HepG2 (cell line): ENCODE data around the gene ANKLE1. TPM values are rescaled to one million over a fixed set of nuclear protein-coding genes. Genes with fewer than 3 reads are reported as not detected.

Experiments used
- ARNTL ChIP-seq: sonication (generic); formaldehyde crosslinking; IDR thresholded peaks from 2 replicates; pipeline ENCODE4 v1.4.0; 2020; ENCODE audit warnings: mild to moderate bottlenecking, missing genetic modification reagents
- ASH2L ChIP-seq: fragments of 300-600, 200-600 bp; sonication (generic); IDR thresholded peaks from 2 replicates; pipeline ENCODE4 v1.7.0; 2017; ENCODE audit warnings: low read depth, mild to moderate bottlenecking, moderate library complexity, mixed read lengths, low read length; ENCODE audit not compliant: insufficient read length
- DMTF1 ChIP-seq: sonication (generic); formaldehyde crosslinking; IDR thresholded peaks from 2 replicates; pipeline ENCODE4 v1.4.0; 2020; ENCODE audit warnings: mild to moderate bottlenecking, missing genetic modification reagents
- HDAC1 ChIP-seq: sonication (generic); formaldehyde crosslinking; IDR thresholded peaks from 2 replicates; pipeline ENCODE4 v1.5.1; 2020; ENCODE audit warnings: mild to moderate bottlenecking, missing genetic modification reagents
- HMG20A ChIP-seq: IDR thresholded peaks from 2 replicates; pipeline ENCODE4 v1.6.1; 2016; ENCODE audit warnings: borderline replicate concordance
- JUND ChIP-seq: sonication (generic); formaldehyde crosslinking; IDR thresholded peaks from 2 replicates; pipeline ENCODE4 v1.8.0; 2022; ENCODE audit warnings: mild to moderate bottlenecking, missing genetic modification reagents
- NCOR1 ChIP-seq: fragments of 200-600 bp; sonication (generic); IDR thresholded peaks from 2 replicates; pipeline ENCODE4 v1.7.0; 2017; ENCODE audit warnings: antibody characterized with exemption, low read length, borderline replicate concordance
- NR2F1 ChIP-seq, 2 experiments: fragments of 450-650 bp in 1 of 2; formaldehyde crosslinking in 1 of 2; IDR thresholded peaks; 2 replicates each; pipeline versions ENCODE4 v1.5.0 to v1.6.1; 2016 to 2020; ENCODE audit warnings: mild to moderate bottlenecking in 1 of 2, missing compliant biosample characterization in 1 of 2, missing genetic modification reagents in 1 of 2, moderate library complexity in 1 of 2
- PBX3 ChIP-seq: sonication (generic); formaldehyde crosslinking; IDR thresholded peaks from 2 replicates; pipeline ENCODE4 v1.8.1; 2023; ENCODE audit warnings: missing genetic modification reagents, inconsistent platforms, borderline replicate concordance
- POLR2G ChIP-seq: fragments of 200-400 bp; formaldehyde crosslinking; IDR thresholded peaks from 2 replicates; pipeline ENCODE4 v1.6.1; 2018; ENCODE audit warnings: mild to moderate bottlenecking, low read depth, low read length, moderate library complexity
- PRDM10 ChIP-seq: sonication (generic); formaldehyde crosslinking; IDR thresholded peaks from 2 replicates; pipeline ENCODE4 v1.4.0; 2020; ENCODE audit warnings: low read depth, missing genetic modification reagents
- SCMH1 ChIP-seq: sonication (generic); formaldehyde crosslinking; IDR thresholded peaks from 2 replicates; pipeline ENCODE4 v1.9.0; 2021; ENCODE audit warnings: missing genetic modification reagents, mild to moderate bottlenecking, borderline replicate concordance
- ZGPAT ChIP-seq: IDR thresholded peaks from 2 replicates; pipeline ENCODE4 v1.6.1; 2016; ENCODE audit warnings: mild to moderate bottlenecking
- ZNF3 ChIP-seq: IDR thresholded peaks from 2 replicates; pipeline ENCODE4 v1.7.0; 2017; ENCODE audit warnings: inconsistent platforms
- ZNF549 ChIP-seq: sonication (generic); formaldehyde crosslinking; IDR thresholded peaks from 2 replicates; pipeline ENCODE4 v1.5.0; 2020; ENCODE audit warnings: missing genetic modification reagents
- ZNF580 ChIP-seq: IDR thresholded peaks from 2 replicates; pipeline ENCODE4 v1.6.1; 2016; ENCODE audit warnings: low read depth, borderline replicate concordance
- ZNF784 ChIP-seq: sonication (generic); formaldehyde crosslinking; IDR thresholded peaks from 2 replicates; pipeline ENCODE4 v1.5.1; 2020; ENCODE audit warnings: missing genetic modification reagents, mild to moderate bottlenecking, borderline replicate concordance
- ZNF816 ChIP-seq: sonication (generic); formaldehyde crosslinking; IDR thresholded peaks from 2 replicates; pipeline ENCODE4 v1.8.0; 2022; ENCODE audit warnings: missing genetic modification reagents, mild to moderate bottlenecking, borderline replicate concordance
- polyA plus RNA-seq, 8 experiments: library from polyadenylated mRNA; depleted of rRNA in 3 of 8; stranded (reverse) in 7 of 8; unstranded in 1 of 8; fragments of >200 nt; fragmentation: Illumina TruSeq in 4 of 8; extraction: Trizol in 4 of 8; gene quantifications; 2 replicates each; pipeline versions ENCODE4 v1.2.1 to v1.2.3, GENCODE V29; 2011 to 2016; ENCODE audit warnings: low read depth in 4 of 8, missing spikeins in 1 of 8, mixed read lengths in 1 of 8; ENCODE audit not compliant: insufficient read depth in 1 of 8
- total RNA-seq, 5 experiments: library from RNA; depleted of rRNA; stranded (reverse); fragments of >200 nt; fragmentation: Illumina TruSeq; extraction: Trizol; gene quantifications; 2 replicates each; pipeline ENCODE4 v1.2.3, GENCODE V29; 2016; ENCODE audit warnings: low read depth in 1 of 5

Gene ANKLE1
- total and polyA plus RNA-seq, 2 of the 13 experiments (the other 11 are each of a cell fraction or from before 2014, with no cell fraction given): 0.69 to 1.5 TPM

- TF ChIP-seq DMTF1 (CRISPR knock-in tag): no peak
- TF ChIP-seq JUND (CRISPR knock-in tag): no peak
- 0 out of 2 replicates have a peak, but pooled peaks have one; percentile 11 for TF ChIP-seq ZNF580 (CRISPR knock-in tag)
- peak; percentile 73 for TF ChIP-seq ZGPAT (CRISPR knock-in tag)
- peak; percentile 69 to 78 for TF ChIP-seq NR2F1 (CRISPR knock-in tag; IDR thresholded peaks at IDR 0.05)
- TF ChIP-seq ZNF3 (CRISPR knock-in tag): no peak
- TF ChIP-seq ZNF784 (CRISPR knock-in tag): no peak
- TF ChIP-seq ASH2L: peak; percentile 74
- 0 out of 2 replicates have a peak, but pooled peaks have one; percentile 22 for TF ChIP-seq ARNTL (CRISPR knock-in tag)
- TF ChIP-seq POLR2G: peak; percentile 77
- TF ChIP-seq NCOR1: peak; percentile 59; the same call in 1 of the 2 replicates
- 0 out of 2 replicates have a peak, but pooled peaks have one; percentile 12 for TF ChIP-seq PRDM10 (CRISPR knock-in tag)
- no peak for TF ChIP-seq ZNF549 (CRISPR knock-in tag)
- no peak for TF ChIP-seq PBX3
- peak; percentile 18 for TF ChIP-seq HDAC1 (CRISPR knock-in tag)
- TF ChIP-seq HMG20A: no peak
- 0 out of 2 replicates have a peak, but pooled peaks have one; percentile 13 for TF ChIP-seq ZNF816 (CRISPR knock-in tag)
- TF ChIP-seq SCMH1 (CRISPR knock-in tag): no peak
These were observed 34.8 kb upstream of the ANKLE1 start (continued) for GRCh38 chr19:17246681-17247425.
